H9 (cell line): ENCODE results near the gene TGFBR2. TPM values are rescaled to one million over a fixed set of nuclear protein-coding genes. Genes with fewer than 3 reads are reported as not detected.

ENCODE experiments used
- DNase-seq: peaks from one replicate; pipeline ENCODE4 v3.0.0-alpha.2; 2017
- H2AFZ ChIP-seq: one replicate; pipeline ENCODE4 v1.6.1; 2013; ENCODE audit warnings: mild to moderate bottlenecking, low read length, control low read depth, moderate library complexity
- H2AK5ac ChIP-seq: 2 replicates; pipeline ENCODE4 v1.6.1; 2013; ENCODE audit warnings: low read length, control low read depth, mixed read lengths; ENCODE audit not compliant: insufficient read length
- H2BK120ac ChIP-seq: one replicate; pipeline ENCODE4 v1.6.1; 2013; ENCODE audit warnings: low read depth, mild to moderate bottlenecking, low read length, control low read depth, inconsistent platforms; ENCODE audit not compliant: poor library complexity, severe bottlenecking
- H2BK12ac ChIP-seq: 2 replicates; pipeline ENCODE4 v1.6.1; 2013; ENCODE audit warnings: low read length, control low read depth, mixed read lengths, low read depth; ENCODE audit not compliant: insufficient read length
- H2BK15ac ChIP-seq: 2 replicates; pipeline ENCODE4 v1.6.1; 2013; ENCODE audit warnings: low read depth, low read length, control low read depth
- H2BK20ac ChIP-seq: one replicate; pipeline ENCODE4 v1.6.1; 2013; ENCODE audit warnings: low read depth, mild to moderate bottlenecking, low read length, control low read depth, inconsistent platforms; ENCODE audit not compliant: poor library complexity, severe bottlenecking
- H2BK5ac ChIP-seq: 2 replicates; pipeline ENCODE4 v1.6.1; 2013; ENCODE audit warnings: low read length, control low read depth, mixed read lengths; ENCODE audit not compliant: insufficient read length
- H3K14ac ChIP-seq: 2 replicates; pipeline ENCODE4 v1.6.1; 2013; ENCODE audit warnings: low read length, control low read depth; ENCODE audit not compliant: insufficient read depth
- H3K18ac ChIP-seq: 2 replicates; pipeline ENCODE4 v1.6.1; 2013; ENCODE audit warnings: low read depth, mild to moderate bottlenecking, mixed read lengths, low read length, control low read depth; ENCODE audit not compliant: insufficient read length
- H3K23ac ChIP-seq: 2 replicates; pipeline ENCODE4 v1.6.1; 2013; ENCODE audit warnings: low read length, control low read depth, mixed read lengths, low read depth; ENCODE audit not compliant: insufficient read length
- H3K23me2 ChIP-seq: 2 replicates; pipeline ENCODE4 v1.6.1; 2013; ENCODE audit warnings: low read depth, mild to moderate bottlenecking, mixed read lengths, low read length, control low read depth; ENCODE audit not compliant: insufficient read length, poor library complexity, severe bottlenecking
- H3K27ac ChIP-seq: 2 replicates; pipeline ENCODE4 v1.5.1; 2013; ENCODE audit warnings: low read length, control low read depth, mixed read lengths, low read depth; ENCODE audit not compliant: insufficient read length
- H3K27me3 ChIP-seq: 2 replicates; pipeline ENCODE4 v1.6.1; 2013; ENCODE audit warnings: low read length, control low read depth, inconsistent platforms; ENCODE audit not compliant: insufficient read depth
- H3K4ac ChIP-seq: 2 replicates; pipeline ENCODE4 v1.6.1; 2013; ENCODE audit warnings: low read depth, mild to moderate bottlenecking, control low read depth, inconsistent platforms, low read length, moderate library complexity
- H3K4me1 ChIP-seq: 2 replicates; pipeline ENCODE4 v1.6.1; 2013; ENCODE audit warnings: low read length, control low read depth, inconsistent platforms; ENCODE audit not compliant: insufficient read depth
- H3K4me2 ChIP-seq: 2 replicates; pipeline ENCODE4 v1.6.1; 2013; ENCODE audit warnings: low read length, control low read depth, mixed read lengths; ENCODE audit not compliant: insufficient read length, insufficient read depth
- H3K56ac ChIP-seq: 2 replicates; pipeline ENCODE4 v1.6.1; 2013; ENCODE audit warnings: low read depth, mild to moderate bottlenecking, mixed read lengths, low read length, control low read depth; ENCODE audit not compliant: insufficient read length
- H3K79me1 ChIP-seq: 2 replicates; pipeline ENCODE4 v1.6.1; 2013; ENCODE audit warnings: low read depth, mild to moderate bottlenecking, moderate library complexity, low read length, control low read depth, inconsistent platforms; ENCODE audit not compliant: insufficient read depth, poor library complexity, severe bottlenecking
- H3K79me2 ChIP-seq: 2 replicates; pipeline ENCODE4 v1.6.1; 2013; ENCODE audit warnings: low read length, control low read depth, inconsistent platforms; ENCODE audit not compliant: insufficient read depth
- H3K9ac ChIP-seq: 2 replicates; pipeline ENCODE4 v1.6.1; 2013; ENCODE audit warnings: low read length, control low read depth, mixed read lengths; ENCODE audit not compliant: insufficient read length; ENCODE audit errors: extremely low read depth
- H3K9me3 ChIP-seq: one replicate; pipeline ENCODE4 v1.6.1; 2013; ENCODE audit warnings: low read depth, low read length, inconsistent platforms; ENCODE audit not compliant: control insufficient read depth
- H3T11ph ChIP-seq: one replicate; pipeline ENCODE4 v1.6.1; 2013; ENCODE audit warnings: mild to moderate bottlenecking, low read length, control low read depth, inconsistent platforms
- H4K20me1 ChIP-seq: one replicate; pipeline ENCODE4 v1.6.1; 2013; ENCODE audit not compliant: control insufficient read depth, insufficient read length, insufficient read depth
- H4K5ac ChIP-seq: 2 replicates; pipeline ENCODE4 v1.6.1; 2013; ENCODE audit warnings: low read depth, mild to moderate bottlenecking, mixed read lengths, low read length, control low read depth; ENCODE audit not compliant: insufficient read length
- H4K8ac ChIP-seq: replicated peaks from 2 replicates; pipeline ENCODE4 v1.6.1; 2013; ENCODE audit warnings: low read length, control low read depth, mixed read lengths, low read depth; ENCODE audit not compliant: insufficient read length
- H4K91ac ChIP-seq: 2 replicates; pipeline ENCODE4 v1.6.1; 2013; ENCODE audit warnings: low read depth, mild to moderate bottlenecking, moderate library complexity, mixed read lengths, low read length, control low read depth; ENCODE audit not compliant: insufficient read length
- H3K27ac Mint-ChIP-seq, 3 experiments: 2 replicates in 2 of 3; 3 replicates in 1 of 3; pipeline ENCODE4 v1.8.0; 2020 to 2021; ENCODE audit warnings: mixed read lengths in 3 of 3, mild to moderate bottlenecking in 1 of 3, moderate library complexity in 1 of 3
- H3K27me3 Mint-ChIP-seq: 2 replicates; pipeline ENCODE4 v1.8.0; 2021; ENCODE audit warnings: low read depth, mild to moderate bottlenecking, moderate library complexity, mixed read lengths
- H3K36me3 Mint-ChIP-seq, 3 experiments: 2 replicates in 2 of 3; 3 replicates in 1 of 3; pipeline ENCODE4 v1.8.0; 2020 to 2021; ENCODE audit warnings: low read depth in 3 of 3, mixed read lengths in 3 of 3; ENCODE audit not compliant: insufficient read depth in 1 of 3
- H3K4me1 Mint-ChIP-seq, 2 experiments: 2 replicates each; pipeline ENCODE4 v1.8.0; 2020; ENCODE audit warnings: mixed read lengths in 2 of 2
- H3K4me3 Mint-ChIP-seq, 2 experiments: 2 replicates in 1 of 2; 3 replicates in 1 of 2; pipeline ENCODE4 v1.8.0; 2020 to 2021; ENCODE audit warnings: mild to moderate bottlenecking in 2 of 2, mixed read lengths in 2 of 2, moderate library complexity in 1 of 2
- H3K9me3 Mint-ChIP-seq, 2 experiments: 2 replicates in 1 of 2; 3 replicates in 1 of 2; pipeline ENCODE4 v1.8.0; 2020; ENCODE audit warnings: mild to moderate bottlenecking in 2 of 2, mixed read lengths in 2 of 2, moderate library complexity in 1 of 2
- CTCF ChIP-seq: fragments of 200-600 bp; sonication (generic); conservative IDR thresholded peaks from 3 replicates; pipeline ENCODE4 v1.8.0; 2021; ENCODE audit warnings: antibody characterized with exemption, mild to moderate bottlenecking
- total RNA-seq: library from RNA; stranded (reverse); gene quantifications from 2 replicates; pipeline ENCODE4 v1.2.1, GENCODE V29; 2021

The TGFBR2 gene
- total RNA-seq, 1 experiment from 2014 or later: 10.6 TPM

- H3K4me1 Mint-ChIP-seq: peaks cover 25 to 32% of the 10 kb centered on the region in 2 experiments
- H3K4me2 ChIP-seq: no peak overlapping the region
- no peak overlapping the region for H4K5ac ChIP-seq
- no peak overlapping the region for H3K56ac ChIP-seq
- H3K4ac ChIP-seq: no peak overlapping the region
- peaks cover 19 to 27% (median 25%) of the 10 kb centered on the region in 3 experiments for H3K36me3 Mint-ChIP-seq
- H3K79me1 ChIP-seq: no peaks in the 10 kb centered on the region
- no peak overlapping the region for H3K27ac ChIP-seq
- no peak overlapping the region for H3K18ac ChIP-seq
- H3K4me3 Mint-ChIP-seq: no peak overlapping the region
- no peak overlapping the region for H3K14ac ChIP-seq
- H4K8ac ChIP-seq: no peak overlapping the region
- no peaks in the 10 kb centered on the region for H3K27me3 ChIP-seq
- no peak overlapping the region for H3K27ac Mint-ChIP-seq
- no peaks in the 10 kb centered on the region for H4K20me1 ChIP-seq
- H3T11ph ChIP-seq: no peak overlapping the region
- no peak overlapping the region for H2BK12ac ChIP-seq
- H2BK120ac ChIP-seq: no peak overlapping the region
- DNase-seq: no peak
- no peak overlapping the region for H2AFZ ChIP-seq
- no peak overlapping the region for H2BK5ac ChIP-seq
- H2BK15ac ChIP-seq: no peak overlapping the region
- H3K27me3 Mint-ChIP-seq: no peaks in the 10 kb centered on the region; the same call in 1 of the 2 replicates
- H3K79me2 ChIP-seq: no peaks in the 10 kb centered on the region
- H4K91ac ChIP-seq: no peak overlapping the region
- peaks cover 19 to 23% of the 10 kb centered on the region in 2 experiments for H3K9me3 Mint-ChIP-seq
- no peak overlapping the region for H3K9ac ChIP-seq
- no peak overlapping the region for H2AK5ac ChIP-seq
- H3K23ac ChIP-seq: no peak overlapping the region
- no peak for TF ChIP-seq CTCF
- peaks cover 5% of the 10 kb centered on the region for H3K4me1 ChIP-seq
- peaks cover 9% of the 10 kb centered on the region for H3K9me3 ChIP-seq
- no peak overlapping the region for H2BK20ac ChIP-seq
- H3K23me2 ChIP-seq: no peaks in the 10 kb centered on the region
These were observed 102.1 kb downstream of the TGFBR2 start for GRCh38 chr3:30708472-30708871.
